Ascending aorta (tissue), 2 donors: Measurements from ENCODE around the gene NELL2. TPM values are rescaled to one million over a fixed set of nuclear protein-coding genes. Genes with fewer than 3 reads are reported as not detected.

Experiments used
- DNase-seq, 2 donors: peaks; one replicate each; pipeline ENCODE4 v3.0.0-alpha.2; 2019; ENCODE audit warnings: low spot score in 2 of 2
- H3K27ac ChIP-seq, 2 donors: fragments of 200-600 bp; sonication (generic); one replicate each; pipeline ENCODE4 v1.5.1; 2016 to 2017; ENCODE audit warnings: mild to moderate bottlenecking in 1 of 2
- H3K27me3 ChIP-seq: fragments of 200-600 bp; sonication (generic); one replicate; pipeline ENCODE4 v1.5.1; 2017
- H3K36me3 ChIP-seq, 2 donors: fragments of 200-600 bp; sonication (generic); one replicate each; pipeline ENCODE4 v1.5.1; 2016
- H3K4me1 ChIP-seq, 2 donors: fragments of 200-600 bp; sonication (generic); one replicate each; pipeline ENCODE4 v1.5.1; 2016 to 2017; ENCODE audit warnings: mild to moderate bottlenecking in 1 of 2
- H3K4me3 ChIP-seq, 2 donors: fragments of 200-600 bp; sonication (generic); one replicate each; pipeline ENCODE4 v1.5.1; 2016 to 2017; ENCODE audit warnings: mild to moderate bottlenecking in 1 of 2
- H3K9me3 ChIP-seq, 2 donors: fragments of 200-600 bp; sonication (generic); one replicate each; pipeline ENCODE4 v1.5.1; 2016
- intact Hi-C: fragments of 100-400 bp; cut with DNase I; formaldehyde crosslinking; loops from one replicate; pipeline ENCODE4 v1.15.1; 2023
- total RNA-seq: library from RNA; depleted of rRNA; stranded (reverse); fragments of >200 nt; gene quantifications from one replicate; pipeline ENCODE4 v1.1.0, GENCODE V29; 2016
- TF ChIP-seq, protein P1 (sequence below), 3 experiments: fragments of 200-600 bp in 2 of 3; fragments of 450-650 bp in 1 of 3; sonication (generic) in 2 of 3; IDR thresholded peaks; one replicate each; pipeline ENCODE4 v1.5.1; 2016 to 2019; ENCODE audit warnings: antibody characterized with exemption in 3 of 3, mild to moderate bottlenecking in 1 of 3, moderate library complexity in 1 of 3

NELL2 gene
- total RNA-seq, 1 donor from 2014 or later = not detected

DNA sequence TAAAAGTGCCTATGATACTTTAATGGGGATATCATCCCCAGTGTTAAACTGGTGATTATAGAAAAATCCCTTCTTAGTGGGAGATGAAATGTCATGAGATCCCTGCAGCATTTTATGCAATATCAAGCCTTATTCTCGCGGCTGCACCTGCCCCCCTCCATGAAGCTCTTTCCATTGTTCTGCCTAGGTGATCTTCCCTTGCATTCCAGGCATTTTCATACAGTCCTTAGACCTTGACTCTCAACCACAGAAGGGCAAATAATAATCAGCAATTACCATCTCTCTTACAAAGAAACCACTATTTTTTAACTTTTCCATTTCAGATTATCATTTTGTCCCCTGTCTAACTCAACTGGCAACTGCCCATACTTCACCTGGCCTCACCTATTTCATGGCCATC, 352.3 kb downstream of the NELL2 start:
- DNase-seq = no peak
- H3K36me3 ChIP-seq = no peaks in the 10 kb centered on the region
- TF ChIP-seq, protein P1, sequence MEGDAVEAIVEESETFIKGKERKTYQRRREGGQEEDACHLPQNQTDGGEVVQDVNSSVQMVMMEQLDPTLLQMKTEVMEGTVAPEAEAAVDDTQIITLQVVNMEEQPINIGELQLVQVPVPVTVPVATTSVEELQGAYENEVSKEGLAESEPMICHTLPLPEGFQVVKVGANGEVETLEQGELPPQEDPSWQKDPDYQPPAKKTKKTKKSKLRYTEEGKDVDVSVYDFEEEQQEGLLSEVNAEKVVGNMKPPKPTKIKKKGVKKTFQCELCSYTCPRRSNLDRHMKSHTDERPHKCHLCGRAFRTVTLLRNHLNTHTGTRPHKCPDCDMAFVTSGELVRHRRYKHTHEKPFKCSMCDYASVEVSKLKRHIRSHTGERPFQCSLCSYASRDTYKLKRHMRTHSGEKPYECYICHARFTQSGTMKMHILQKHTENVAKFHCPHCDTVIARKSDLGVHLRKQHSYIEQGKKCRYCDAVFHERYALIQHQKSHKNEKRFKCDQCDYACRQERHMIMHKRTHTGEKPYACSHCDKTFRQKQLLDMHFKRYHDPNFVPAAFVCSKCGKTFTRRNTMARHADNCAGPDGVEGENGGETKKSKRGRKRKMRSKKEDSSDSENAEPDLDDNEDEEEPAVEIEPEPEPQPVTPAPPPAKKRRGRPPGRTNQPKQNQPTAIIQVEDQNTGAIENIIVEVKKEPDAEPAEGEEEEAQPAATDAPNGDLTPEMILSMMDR (IDR thresholded peaks at IDR 0.05) = no peak
- H3K27me3 ChIP-seq = no peaks in the 10 kb centered on the region
- intact Hi-C loops = no loop called here
- no peaks in the 10 kb centered on the region for H3K4me1 ChIP-seq
- H3K9me3 ChIP-seq = no peaks in the 10 kb centered on the region
- H3K4me3 ChIP-seq = no peak overlapping the region
- H3K27ac ChIP-seq = no peak overlapping the region

DNA sequence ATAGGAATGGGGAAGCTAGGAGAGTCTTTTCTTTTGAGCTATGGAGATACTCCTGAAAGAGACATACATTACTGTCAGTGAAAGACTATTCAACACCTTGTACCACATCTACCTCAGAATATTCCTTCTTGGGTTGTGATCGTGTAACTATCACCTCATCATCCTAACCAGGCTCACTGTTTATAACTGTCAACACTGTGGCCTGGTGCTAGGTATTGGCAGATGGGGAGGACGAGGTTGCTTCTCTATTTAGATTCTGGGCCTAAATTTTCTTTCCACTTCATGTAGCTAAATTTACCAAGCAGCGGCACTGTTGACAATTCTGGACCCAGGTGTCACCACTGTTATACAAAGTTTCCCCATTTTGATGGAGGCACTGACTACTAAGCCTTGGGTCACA, 354.4 kb downstream of the NELL2 start:
- TF ChIP-seq, protein P1 (IDR thresholded peaks at IDR 0.05) = no peak
- no peaks in the 10 kb centered on the region for H3K9me3 ChIP-seq
- DNase-seq = no peak
- H3K27me3 ChIP-seq = no peaks in the 10 kb centered on the region
- no peak overlapping the region for H3K27ac ChIP-seq
- no peak overlapping the region for H3K4me3 ChIP-seq
- no peaks in the 10 kb centered on the region for H3K36me3 ChIP-seq
- H3K4me1 ChIP-seq = no peaks in the 10 kb centered on the region
- intact Hi-C loops = no loop called here

DNA sequence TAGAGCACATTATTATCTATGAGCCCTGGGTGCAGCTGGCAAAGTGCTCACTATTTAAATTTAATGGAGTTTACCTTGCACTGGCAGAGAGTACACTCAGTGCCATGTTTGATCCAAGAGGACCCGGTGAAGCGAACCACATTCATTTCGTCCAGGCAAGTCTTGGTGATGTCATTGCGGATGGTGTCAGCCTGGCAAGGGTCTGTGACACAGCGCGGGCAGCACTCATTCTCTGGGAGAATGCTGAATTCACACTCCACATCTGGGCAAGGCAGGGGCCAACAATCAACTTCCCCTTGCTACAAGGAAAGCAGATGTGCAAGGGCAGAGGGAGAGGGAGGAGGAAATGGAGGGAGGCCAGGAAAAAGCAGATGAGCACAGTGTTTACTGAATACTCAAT, 356.2 kb downstream of the NELL2 start:
- no peak for DNase-seq
- Histone ChIP-seq H3K4me1 (no peaks in the 10 kb centered on the region), H3K4me3 (no peak overlapping the region), H3K9me3 (no peaks in the 10 kb centered on the region), H3K36me3 (no peaks in the 10 kb centered on the region), H3K27ac (no peak overlapping the region), H3K27me3 (no peaks in the 10 kb centered on the region)
- TF ChIP-seq, protein P1 (IDR thresholded peaks at IDR 0.05) = no peak
- intact Hi-C loops = no loop called here

DNA sequence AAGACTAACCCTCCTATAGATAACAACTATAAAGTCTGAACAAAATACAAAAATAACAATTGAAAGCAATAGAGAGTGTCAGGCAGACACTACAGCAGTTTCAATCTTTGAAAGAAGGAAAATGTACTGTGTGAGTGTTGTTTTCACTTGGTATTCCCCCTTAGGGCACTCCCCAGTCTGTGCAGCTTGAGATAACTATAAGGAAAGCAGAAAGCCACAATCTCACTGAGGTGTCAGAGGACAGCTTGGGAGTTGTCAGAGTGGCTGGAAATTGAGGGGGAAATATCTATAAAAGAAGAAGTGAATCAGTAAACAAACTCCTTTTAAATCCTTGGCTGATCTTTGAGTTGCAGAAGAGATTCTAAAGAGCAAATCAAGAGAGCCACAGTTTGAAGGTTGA, 364.8 kb downstream of the NELL2 start:
- H3K9me3 ChIP-seq = no peaks in the 10 kb centered on the region
- no peaks in the 10 kb centered on the region for H3K4me1 ChIP-seq
- H3K27me3 ChIP-seq = no peaks in the 10 kb centered on the region
- no peaks in the 10 kb centered on the region for H3K36me3 ChIP-seq
- no peak for DNase-seq
- H3K4me3 ChIP-seq = no peak overlapping the region
- intact Hi-C loops = no loop called here
- H3K27ac ChIP-seq = no peak overlapping the region
- TF ChIP-seq, protein P1 (IDR thresholded peaks at IDR 0.05) = no peak

DNA sequence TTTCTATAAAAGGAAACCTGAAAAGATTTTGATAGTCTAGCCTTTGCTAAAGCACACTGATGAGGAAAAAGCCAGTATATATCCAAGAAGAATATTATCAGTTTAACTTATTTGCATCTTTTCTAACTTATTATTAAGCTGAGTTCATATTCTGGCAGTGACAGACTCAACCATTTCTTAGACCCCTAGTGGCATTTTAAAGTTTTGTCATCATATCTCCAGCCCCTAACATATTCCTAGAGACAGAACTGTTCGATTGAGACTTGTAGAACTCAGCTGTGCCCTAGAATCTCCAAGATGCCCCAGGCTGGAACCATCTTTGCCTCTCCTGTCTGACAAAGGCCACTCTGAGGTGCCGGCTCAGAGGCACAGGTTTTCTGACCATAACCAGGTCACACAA, 365.6 kb downstream of the NELL2 start:
- H3K27ac ChIP-seq = no peak overlapping the region
- TF ChIP-seq, protein P1 (IDR thresholded peaks at IDR 0.05) = no peak
- no peak for DNase-seq
- no peak overlapping the region for H3K4me3 ChIP-seq
- no peaks in the 10 kb centered on the region for H3K36me3 ChIP-seq
- H3K9me3 ChIP-seq = no peaks in the 10 kb centered on the region
- no peaks in the 10 kb centered on the region for H3K4me1 ChIP-seq
- H3K27me3 ChIP-seq = no peaks in the 10 kb centered on the region
- intact Hi-C loops = no loop called here

DNA sequence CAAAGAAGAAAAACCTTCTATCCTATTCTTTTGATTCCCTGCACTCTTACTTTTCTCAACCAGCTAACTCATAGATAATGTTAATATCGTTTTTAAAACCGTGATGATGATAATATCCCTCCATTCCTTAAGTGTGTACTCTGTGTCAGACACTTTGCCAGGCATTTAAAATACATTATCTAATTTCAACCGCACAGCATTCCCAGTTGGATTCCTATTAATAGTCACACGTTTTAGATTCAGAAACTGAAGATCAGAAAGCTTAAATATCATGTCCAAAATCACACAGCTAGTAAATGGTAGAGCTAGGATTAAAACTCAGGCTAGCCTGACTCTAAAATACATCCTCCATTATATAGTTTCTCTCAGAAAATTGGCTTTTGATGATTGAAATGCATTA, 366.0 kb downstream of the NELL2 start:
- TF ChIP-seq, protein P1 (IDR thresholded peaks at IDR 0.05) = no peak
- Histone ChIP-seq H3K4me3 (no peak overlapping the region), H3K36me3 (no peaks in the 10 kb centered on the region), H3K27me3 (no peaks in the 10 kb centered on the region), H3K9me3 (no peaks in the 10 kb centered on the region), H3K27ac (no peak overlapping the region), H3K4me1 (no peaks in the 10 kb centered on the region)
- DNase-seq = no peak
- intact Hi-C loops = no loop called here
